NK-92 (cell line): ENCODE measurements around the gene NELFE.
A peak's percentile ranks its signal among the peaks of the same experiment; 100 is the strongest.
"Not testable (repeated sequence)": the region's sequence is repeated elsewhere in the genome, so short reads cannot be mapped to it uniquely, and the experiment has no call there.

ENCODE experiments used
- DNase-seq: peaks from one replicate; lab custom pipeline; 2025; ENCODE audit not compliant: unreplicated experiment; lab: John Stamatoyannopoulos, UW

NELFE gene, protein sequence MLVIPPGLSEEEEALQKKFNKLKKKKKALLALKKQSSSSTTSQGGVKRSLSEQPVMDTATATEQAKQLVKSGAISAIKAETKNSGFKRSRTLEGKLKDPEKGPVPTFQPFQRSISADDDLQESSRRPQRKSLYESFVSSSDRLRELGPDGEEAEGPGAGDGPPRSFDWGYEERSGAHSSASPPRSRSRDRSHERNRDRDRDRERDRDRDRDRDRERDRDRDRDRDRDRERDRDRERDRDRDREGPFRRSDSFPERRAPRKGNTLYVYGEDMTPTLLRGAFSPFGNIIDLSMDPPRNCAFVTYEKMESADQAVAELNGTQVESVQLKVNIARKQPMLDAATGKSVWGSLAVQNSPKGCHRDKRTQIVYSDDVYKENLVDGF

GRCh38 chr6:31958741-31959739 lies at the start of gene NELFE, which contains the start of gene SKIC2:
TSS of gene NELFE (minus strand) at chr6:31958971. CDS start at chr6:31958446, 525 bp downstream.
TSS of gene SKIC2 (plus strand) at chr6:31959175. CDS start at chr6:31959193, 18 bp downstream.
- peak; percentile 74 for DNase-seq

DNA sequence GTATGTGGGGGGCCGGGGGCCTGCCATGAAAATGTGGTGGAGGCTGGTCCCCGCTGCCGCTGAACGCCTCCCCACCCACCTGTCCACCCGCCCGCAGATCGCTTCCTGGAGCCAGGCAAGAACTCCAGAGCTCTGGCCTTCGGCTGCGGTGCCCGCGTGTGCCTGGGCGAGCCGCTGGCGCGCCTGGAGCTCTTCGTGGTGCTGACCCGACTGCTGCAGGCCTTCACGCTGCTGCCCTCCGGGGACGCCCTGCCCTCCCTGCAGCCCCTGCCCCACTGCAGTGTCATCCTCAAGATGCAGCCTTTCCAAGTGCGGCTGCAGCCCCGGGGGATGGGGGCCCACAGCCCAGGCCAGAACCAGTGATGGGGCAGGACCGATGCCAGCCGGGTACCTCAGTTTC lies 49.3 kb upstream of the NELFE start:
- DNase-seq, result not testable (repeated sequence)

- DNase-seq, result not testable (repeated sequence)
Observed at GRCh38 chr6:32007086-32007485, 48.3 kb upstream of the NELFE start.

GRCh38 chr6:32005991-32006529 lies 47.3 kb upstream of the NELFE start:
- not testable (repeated sequence) for DNase-seq

DNA sequence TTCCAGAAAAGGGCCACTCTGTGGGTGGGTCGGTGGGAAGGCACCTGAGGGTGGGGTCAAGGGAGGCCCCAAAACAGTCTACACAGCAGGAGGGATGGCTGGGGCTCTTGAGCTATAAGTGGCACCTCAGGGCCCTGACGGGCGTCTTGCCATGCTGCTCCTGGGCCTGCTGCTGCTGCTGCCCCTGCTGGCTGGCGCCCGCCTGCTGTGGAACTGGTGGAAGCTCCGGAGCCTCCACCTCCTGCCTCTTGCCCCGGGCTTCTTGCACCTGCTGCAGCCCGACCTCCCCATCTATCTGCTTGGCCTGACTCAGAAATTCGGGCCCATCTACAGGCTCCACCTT lies 46.7 kb upstream of the NELFE start:
- DNase-seq, result not testable (repeated sequence)

DNA sequence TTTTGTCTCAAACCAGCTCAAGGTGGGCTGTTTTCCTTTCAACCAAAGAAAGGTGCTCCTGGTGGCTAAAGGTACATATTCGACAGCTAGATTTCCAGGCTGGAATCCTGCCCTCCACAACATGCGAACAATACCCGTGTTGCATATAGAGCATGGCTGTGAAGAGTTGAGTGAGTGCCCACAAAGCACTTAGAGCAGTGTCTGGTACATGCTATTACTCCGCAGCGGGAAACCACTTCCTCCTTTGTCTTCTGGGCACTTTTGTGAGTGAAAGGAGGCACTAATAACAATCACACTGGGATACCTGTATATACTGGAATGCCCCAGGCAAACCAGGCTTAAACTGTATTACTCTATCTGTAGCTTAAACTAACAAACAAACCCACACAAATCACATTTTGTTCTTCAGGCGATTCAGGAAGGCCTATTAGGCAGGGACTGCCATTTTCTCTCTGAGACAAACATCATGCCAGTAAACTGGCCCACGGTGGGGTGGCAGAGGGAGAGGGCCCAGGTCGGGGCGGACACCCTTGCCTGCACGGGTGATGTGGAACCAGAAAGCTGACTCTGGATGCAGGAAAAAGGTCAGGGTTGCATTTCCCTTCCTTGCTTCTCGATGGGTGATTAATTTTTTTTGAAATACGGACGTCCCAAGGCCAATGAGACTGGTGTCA lies 46.2 kb upstream of the NELFE start:
- not testable (repeated sequence) for DNase-seq

GRCh38 chr6:32004393-32004792 lies 45.6 kb upstream of the NELFE start:
- DNase-seq, result not testable (repeated sequence)

- DNase-seq, result not testable (repeated sequence)
Observed at GRCh38 chr6:32003301-32003700, 44.5 kb upstream of the NELFE start.

- DNase-seq, result not testable (repeated sequence)
Observed at GRCh38 chr6:32002546-32003268, 43.9 kb upstream of the NELFE start.

- DNase-seq, result not testable (repeated sequence)
Observed at GRCh38 chr6:31996385-31996784, 37.6 kb upstream of the NELFE start.

GRCh38 chr6:31994421-31994820 lies 35.6 kb upstream of the NELFE start:
- not testable (repeated sequence) for DNase-seq

GRCh38 chr6:31989363-31989762 lies 30.6 kb upstream of the NELFE start:
- not testable (repeated sequence) for DNase-seq

DNA sequence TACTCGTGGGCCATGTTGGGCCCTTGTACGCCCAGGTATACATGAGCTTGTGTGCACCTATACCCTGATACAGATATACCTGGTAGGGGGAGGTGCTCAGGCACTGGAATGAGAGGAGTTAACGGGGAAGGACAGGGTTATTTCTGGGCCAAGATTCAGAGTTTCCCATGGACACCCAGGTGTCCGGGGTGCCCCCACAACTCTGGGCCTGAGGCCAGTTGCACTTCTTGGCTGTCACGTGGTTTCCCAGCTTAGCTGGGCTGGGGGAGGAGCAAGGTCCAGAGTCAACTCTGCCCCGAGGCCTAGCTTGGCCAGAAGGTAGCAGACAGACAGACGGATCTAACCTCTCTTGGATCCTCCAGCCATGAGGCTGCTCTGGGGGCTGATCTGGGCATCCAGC lies 23.0 kb upstream of the NELFE start, which contains the start of gene C4A:
C4A (plus strand) TSS at position 314 of the 400 bp plus-strand sequence; CDS start at position 365, 51 bp downstream.
- DNase-seq, result not testable (repeated sequence)

GRCh38 chr6:31980998-31981397 lies 22.2 kb upstream of the NELFE start:
- DNase-seq, result not testable (repeated sequence)

DNA sequence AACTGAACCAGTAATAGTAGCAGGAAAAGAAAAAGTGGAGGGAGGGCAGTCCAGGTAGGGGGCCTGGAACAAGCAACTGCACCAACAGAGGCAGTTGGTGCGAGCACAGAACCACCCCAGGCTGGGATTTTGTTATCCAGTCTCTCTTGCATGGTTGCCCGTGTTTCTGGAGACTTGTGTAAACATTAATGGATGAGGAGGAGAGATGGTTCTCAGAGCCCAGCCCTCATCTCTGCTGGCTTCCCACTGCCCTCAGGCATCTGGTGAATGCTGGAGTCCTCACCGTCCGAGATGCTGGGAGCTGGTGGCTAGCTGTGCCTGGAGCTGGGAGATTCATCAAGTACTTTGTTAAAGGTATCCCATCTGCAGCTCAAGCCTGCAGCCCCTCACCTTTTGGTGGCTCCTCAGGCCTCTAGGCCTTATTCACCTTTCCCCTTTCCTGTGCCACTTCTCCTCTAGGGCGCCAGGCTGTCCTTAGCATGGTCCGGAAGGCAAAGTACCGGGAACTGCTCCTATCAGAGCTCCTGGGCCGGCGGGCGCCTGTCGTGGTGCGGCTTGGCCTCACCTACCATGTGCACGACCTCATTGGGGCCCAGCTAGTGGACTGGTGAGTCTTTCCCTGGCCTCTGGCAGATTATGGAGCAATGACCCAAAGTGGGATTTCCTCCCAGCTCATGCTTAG lies 21.6 kb upstream of the NELFE start:
- not testable (repeated sequence) for DNase-seq

DNA sequence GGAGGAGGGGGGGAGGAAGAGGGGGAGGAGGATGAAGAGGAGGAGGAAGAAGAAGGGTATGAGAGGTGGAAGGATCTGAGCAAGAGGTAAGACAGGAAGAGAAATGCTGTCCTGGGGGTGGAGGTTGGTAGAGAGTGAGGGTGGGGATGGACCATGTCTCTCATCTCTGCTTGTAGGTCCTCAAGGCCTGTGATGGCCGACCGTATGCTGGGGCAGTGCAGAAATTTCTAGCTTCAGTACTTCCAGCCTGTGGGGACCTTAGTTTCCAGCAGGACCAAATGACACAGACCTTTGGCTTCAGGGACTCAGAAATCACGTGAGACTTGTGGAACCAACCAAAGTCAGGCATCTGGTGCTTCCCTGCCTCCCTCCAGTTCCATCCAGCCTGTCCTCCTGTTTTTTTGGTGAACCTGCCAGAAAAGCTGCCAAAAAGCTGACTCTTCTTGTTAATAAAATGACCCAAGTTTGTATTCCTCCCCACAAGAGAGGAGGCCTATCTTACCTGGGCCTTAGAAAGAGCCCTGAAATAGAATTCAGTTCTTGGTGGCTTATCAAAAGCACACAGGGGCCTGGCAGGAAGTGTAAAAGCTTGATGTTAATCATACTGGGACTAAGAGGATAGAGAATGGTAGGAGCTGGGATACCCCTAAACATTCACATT lies 20.6 kb upstream of the NELFE start:
- no peak for DNase-seq

DNA sequence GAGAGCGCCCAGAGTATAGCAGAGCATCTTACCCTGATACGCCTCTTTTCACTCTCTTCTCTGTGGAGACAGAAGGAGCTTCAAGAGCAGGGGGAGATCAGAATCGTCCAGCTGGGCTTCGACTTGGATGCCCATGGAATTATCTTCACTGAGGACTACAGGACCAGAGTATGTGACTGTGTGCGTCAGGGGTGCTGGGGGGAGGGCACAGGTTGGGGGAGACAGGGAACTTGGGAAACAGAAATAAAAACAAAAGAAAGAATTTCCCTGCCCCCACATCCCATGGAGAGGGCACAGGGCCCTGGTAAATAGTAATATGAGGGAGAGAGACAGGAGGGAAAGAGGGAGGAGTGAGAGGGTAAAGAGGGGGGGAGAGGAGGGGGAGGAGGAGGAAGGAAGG lies 20.1 kb upstream of the NELFE start:
- DNase-seq, result no peak

GRCh38 chr6:31977816-31978431 lies 19.2 kb upstream of the NELFE start:
- DNase-seq, result no peak
